A673 (cell line): ENCODE results near the gene SLC39A8. TPM values are rescaled to one million over a fixed set of nuclear protein-coding genes. Genes with fewer than 3 reads are reported as not detected.
"Not testable (repeated sequence)": the region's sequence is repeated elsewhere in the genome, so short reads cannot be mapped to it uniquely, and the experiment has no call there.

ENCODE experiments used
- BruUV-seq: library from RNA; stranded (reverse); fragments of 400-500 nt; replicated peaks from 2 replicates; lab custom pipeline; 2021; lab: Mats Ljungman, UMichigan
- CTCF ChIA-PET: fragments of 300-600 bp; sonication (Branson Sonifier 250); formaldehyde crosslinking; loops from one replicate; lab custom pipeline; 2022; ENCODE audit warnings: antibody characterized with exemption; lab: Charles Lee
- POLR2A ChIA-PET: fragments of 300-600 bp; sonication (Branson Sonifier 250); formaldehyde crosslinking; loops from one replicate; lab custom pipeline; 2022; ENCODE audit warnings: antibody characterized with exemption; ENCODE audit not compliant: low non-redundant PET; lab: Charles Lee
- DNase-seq: peaks from one replicate; pipeline ENCODE4 v3.0.0-alpha.2; 2015; ENCODE audit warnings: low spot score
- H3K27ac ChIP-seq: fragments of 200-600 bp; sonication (generic); 2 replicates; pipeline ENCODE4 v1.5.1; 2016; ENCODE audit warnings: mixed run types, low read depth, mild to moderate bottlenecking, mixed read lengths, antibody characterized with exemption, low read length; ENCODE audit not compliant: poor library complexity, severe bottlenecking
- H3K27me3 ChIP-seq: fragments of 200-600 bp; sonication (generic); replicated peaks from 2 replicates; pipeline ENCODE4 v1.6.1; 2017; ENCODE audit warnings: mixed run types, low read depth, mild to moderate bottlenecking, mixed read lengths, antibody characterized with exemption, low read length; ENCODE audit not compliant: insufficient read depth, poor library complexity
- H3K36me3 ChIP-seq: fragments of 200-600 bp; sonication (generic); 2 replicates; pipeline ENCODE4 v1.6.1; 2016; ENCODE audit warnings: mixed run types, mild to moderate bottlenecking, mixed read lengths, antibody characterized with exemption, low read length; ENCODE audit not compliant: insufficient read depth, poor library complexity, severe bottlenecking
- H3K4me1 ChIP-seq: fragments of 200-600 bp; sonication (generic); 2 replicates; pipeline ENCODE4 v1.6.1; 2017; ENCODE audit warnings: mixed run types, mild to moderate bottlenecking, mixed read lengths, antibody characterized with exemption, low read length; ENCODE audit not compliant: insufficient read depth, poor library complexity, severe bottlenecking
- H3K4me3 ChIP-seq: fragments of 200-600 bp; sonication (generic); 2 replicates; pipeline ENCODE4 v1.5.1; 2016; ENCODE audit warnings: low read depth, mixed run types, mild to moderate bottlenecking, mixed read lengths, low read length; ENCODE audit not compliant: poor library complexity, severe bottlenecking
- H3K9me3 ChIP-seq: fragments of 200-600 bp; sonication (generic); 2 replicates; pipeline ENCODE4 v1.6.1; 2016; ENCODE audit warnings: mixed run types, low read depth, mild to moderate bottlenecking, mixed read lengths, antibody characterized with exemption, low read length; ENCODE audit not compliant: poor library complexity, severe bottlenecking
- CTCF ChIP-seq: fragments of 300-800, 200-600 bp; sonication (generic); conservative IDR thresholded peaks from 2 replicates; pipeline ENCODE4 v1.5.1; 2017; ENCODE audit warnings: low read depth, mild to moderate bottlenecking, antibody characterized with exemption, low read length, moderate library complexity, mixed read lengths
- EZH2 ChIP-seq: fragments of 200-600 bp; sonication (generic); IDR thresholded peaks from 2 replicates; pipeline ENCODE4 v1.6.1; 2017; ENCODE audit warnings: borderline replicate concordance, low read depth, mild to moderate bottlenecking, mixed read lengths, antibody characterized with exemption, low read length; ENCODE audit not compliant: poor library complexity, severe bottlenecking
- intact Hi-C: fragments of 100-400 bp; cut with micrococcal nuclease; formaldehyde crosslinking; loops from one replicate; pipeline ENCODE4 v1.10.0; 2022; ENCODE audit not compliant: unreplicated experiment
- total RNA-seq: library from RNA; stranded (reverse); gene quantifications from 2 replicates; pipeline ENCODE4 v1.2.3, GENCODE V29; 2021

Gene SLC39A8
- total RNA-seq, 1 experiment from 2014 or later = 12.3 TPM

- Histone ChIP-seq H3K9me3 (no peaks in the 10 kb centered on the region), H3K4me1 (no peaks in the 10 kb centered on the region), H3K27me3 (no peaks in the 10 kb centered on the region), H3K27ac (no peak overlapping the region), H3K4me3 (no peak overlapping the region), H3K36me3 (no peaks in the 10 kb centered on the region)
- intact Hi-C loops = no loop called here
- BruUV-seq = no TSS peak
- DNase-seq = no peak
- ChIA-PET CTCF (no interaction called here), POLR2A (no interaction called here)
- TF ChIP-seq EZH2 (no peak), CTCF (no peak)
Measured at GRCh38 chr4:102288497-102288896, 56.8 kb downstream of the SLC39A8 start.

- DNase-seq = no peak
- no peaks in the 10 kb centered on the region for H3K36me3 ChIP-seq
- H3K4me3 ChIP-seq = no peak overlapping the region
- H3K27me3 ChIP-seq = no peaks in the 10 kb centered on the region
- no peaks in the 10 kb centered on the region for H3K9me3 ChIP-seq
- no TSS peak for BruUV-seq
- ChIA-PET POLR2A (no interaction called here), CTCF (no interaction called here)
- no peak for TF ChIP-seq CTCF
- no peak for TF ChIP-seq EZH2
- H3K27ac ChIP-seq = no peak overlapping the region
- intact Hi-C loops = no loop called here
- H3K4me1 ChIP-seq = no peaks in the 10 kb centered on the region
Measured at GRCh38 chr4:102285831-102286230, 59.5 kb downstream of the SLC39A8 start.

- BruUV-seq = no TSS peak
- POLR2A ChIA-PET = no interaction called here
- Histone ChIP-seq H3K27me3 (no peaks in the 10 kb centered on the region), H3K27ac (no peak overlapping the region), H3K4me1 (no peaks in the 10 kb centered on the region), H3K4me3 (no peak overlapping the region), H3K36me3 (no peaks in the 10 kb centered on the region), H3K9me3 (no peaks in the 10 kb centered on the region)
- intact Hi-C loops = no loop called here
- CTCF ChIA-PET = no interaction called here
- no peak for DNase-seq
- TF ChIP-seq CTCF = no peak
- no peak for TF ChIP-seq EZH2
Measured at GRCh38 chr4:102281171-102281839, 64.0 kb downstream of the SLC39A8 start.

GRCh38 chr4:102273317-102273716 lies 72.0 kb downstream of the SLC39A8 start:
- POLR2A ChIA-PET, H3K27ac ChIP-seq, CTCF ChIA-PET, DNase-seq, H3K4me1 ChIP-seq, H3K4me3 ChIP-seq, H3K36me3 ChIP-seq, intact Hi-C loops, H3K9me3 ChIP-seq, BruUV-seq, H3K27me3 ChIP-seq: not testable (repeated sequence)
